OCI-LY1 (cell line): ENCODE data around the gene CLPTM1L.

ENCODE experiments used
- CTCF ChIP-seq: fragments of 200-600 bp; sonication (generic), shearing (Covaris generic); IDR thresholded peaks from 2 replicates; pipeline ENCODE4 v1.5.1; 2017; ENCODE audit warnings: mild to moderate bottlenecking, antibody characterized with exemption, low read length, moderate library complexity, mixed read lengths
- EZH2 ChIP-seq: fragments of 200-600 bp; sonication (generic), shearing (Covaris generic); IDR thresholded peaks from 2 replicates; pipeline ENCODE4 v1.8.0; 2017; ENCODE audit warnings: borderline replicate concordance, mixed run types, mild to moderate bottlenecking, antibody characterized with exemption, low read length, moderate library complexity, mixed read lengths

GRCh38 chr5:1270426-1270825 lies 74.5 kb downstream of the CLPTM1L start:
- TF ChIP-seq CTCF (no peak), EZH2 (no peak)
